ENCODE data around the gene THRSP.

Gene THRSP

GRCh38 chr11:78037825-78038620, 25.6 kb upstream of the THRSP start:
- Mint-ChIP-seq H3K9me3 (no peaks in the 10 kb centered on the region), H3K27me3 (ENCODE audit: low read depth) (no peaks in the 10 kb centered on the region), H3K4me1 (peaks cover 42% of the 10 kb centered on the region), H3K36me3 (ENCODE audit: low read depth) (no peaks in the 10 kb centered on the region), H3K4me3 (no peak overlapping the region), H3K27ac (peak overlapping the region; percentile 21 to 89 (median 88))
- TF ChIP-seq CTCF (IDR thresholded peaks at IDR 0.05; ENCODE audit: unreplicated experiment in 3 of 3): no peak

- H3K27me3 Mint-ChIP-seq (ENCODE audit: low read depth): peaks cover 3% of the 10 kb centered on the region
- no peak overlapping the region for H3K4me3 Mint-ChIP-seq
- no peaks in the 10 kb centered on the region for H3K9me3 Mint-ChIP-seq
- TF ChIP-seq CTCF (IDR thresholded peaks at IDR 0.05; ENCODE audit: unreplicated experiment in 3 of 3): no peak
- H3K27ac Mint-ChIP-seq: peak overlapping the region in 2 of 3 experiments; percentile 62 to 89
- H3K36me3 Mint-ChIP-seq (ENCODE audit: low read depth): no peaks in the 10 kb centered on the region
- H3K4me1 Mint-ChIP-seq: peaks cover 45% of the 10 kb centered on the region
Observed at GRCh38 chr11:78038697-78039313, 24.9 kb upstream of the THRSP start.

GRCh38 chr11:78039391-78039918, 24.2 kb upstream of the THRSP start:
- Mint-ChIP-seq H3K27me3 (ENCODE audit: low read depth) (peaks cover 3% of the 10 kb centered on the region), H3K4me3 (no peak overlapping the region), H3K4me1 (peaks cover 48% of the 10 kb centered on the region), H3K9me3 (no peaks in the 10 kb centered on the region), H3K36me3 (ENCODE audit: low read depth) (no peaks in the 10 kb centered on the region), H3K27ac (peak overlapping the region; percentile 89 to 96 (median 94))
- no peak for TF ChIP-seq CTCF (IDR thresholded peaks at IDR 0.05; ENCODE audit: unreplicated experiment in 3 of 3)

GRCh38 chr11:78039919-78040671, 23.6 kb upstream of the THRSP start:
- no peaks in the 10 kb centered on the region for H3K36me3 Mint-ChIP-seq (ENCODE audit: low read depth)
- H3K4me3 Mint-ChIP-seq: peak overlapping the region; percentile 2 to 32 (median 2)

More at GRCh38 chr11:78039919-78040671, 23.6 kb upstream of the THRSP start:
- H3K27me3 Mint-ChIP-seq (ENCODE audit: low read depth): peaks cover 3% of the 10 kb centered on the region
- TF ChIP-seq CTCF (IDR thresholded peaks at IDR 0.05; ENCODE audit: unreplicated experiment in 3 of 3): no peak
- H3K27ac Mint-ChIP-seq: peak overlapping the region; percentile 89 to 96 (median 94)
- H3K9me3 Mint-ChIP-seq: no peaks in the 10 kb centered on the region
- peaks cover 45% of the 10 kb centered on the region for H3K4me1 Mint-ChIP-seq

Data from nephron (organoid).